Astrocyte (in vitro differentiated cells and primary cell): ENCODE measurements around the gene RFTN1. TPM values are rescaled to one million over a fixed set of nuclear protein-coding genes. Genes with fewer than 3 reads are reported as not detected.

ENCODE experiments used
- DNase-seq: peaks from one replicate; pipeline ENCODE4 v3.0.0-alpha.2; 2010; ENCODE audit warnings: low read depth
- FAIRE-seq: peaks from 2 replicates; lab custom pipeline; 2011; peaks lifted over from hg19 to GRCh38; lab: Jason Lieb, UNC
- H2AFZ ChIP-seq: 2 replicates; pipeline ENCODE4 v1.6.0; 2012; ENCODE audit warnings: low read depth, low read length, inconsistent platforms
- H3K27ac ChIP-seq: 2 replicates; pipeline ENCODE4 v1.5.1; 2011; ENCODE audit warnings: low read depth, low read length, inconsistent platforms
- H3K27me3 ChIP-seq: 2 replicates; pipeline ENCODE4 v1.6.0; 2011; ENCODE audit warnings: low read length, inconsistent platforms; ENCODE audit not compliant: insufficient read depth
- H3K36me3 ChIP-seq: 2 replicates; pipeline ENCODE4 v1.5.1; 2011; ENCODE audit warnings: low read length, inconsistent platforms; ENCODE audit not compliant: insufficient read depth
- H3K4me1 ChIP-seq: 2 replicates; pipeline ENCODE4 v1.5.1; 2011; ENCODE audit warnings: low read length, inconsistent platforms; ENCODE audit not compliant: insufficient read depth
- H3K4me2 ChIP-seq: 2 replicates; pipeline ENCODE4 v1.6.0; 2012; ENCODE audit warnings: low read length, inconsistent platforms
- H3K4me3 ChIP-seq: 2 replicates; pipeline ENCODE4 v1.5.1; 2011; ENCODE audit warnings: low read depth, mild to moderate bottlenecking, low read length, inconsistent platforms; ENCODE audit not compliant: insufficient read depth
- H3K79me2 ChIP-seq: 2 replicates; pipeline ENCODE4 v1.6.0; 2012; ENCODE audit warnings: mild to moderate bottlenecking, low read length, inconsistent platforms; ENCODE audit not compliant: insufficient read depth
- H3K9ac ChIP-seq: 2 replicates; pipeline ENCODE4 v1.6.0; 2012; ENCODE audit warnings: mild to moderate bottlenecking, low read length, inconsistent platforms
- H3K9me3 ChIP-seq: 2 replicates; pipeline ENCODE4 v1.5.1; 2012; ENCODE audit warnings: low read depth, mild to moderate bottlenecking, low read length, inconsistent platforms; ENCODE audit not compliant: insufficient read depth
- H4K20me1 ChIP-seq: 2 replicates; pipeline ENCODE4 v1.6.0; 2012; ENCODE audit warnings: low read length, inconsistent platforms; ENCODE audit not compliant: insufficient read depth
- H3K27ac Mint-ChIP-seq: one replicate; pipeline ENCODE4 v1.8.0; 2021; ENCODE audit warnings: mild to moderate bottlenecking, mixed read lengths; ENCODE audit not compliant: unreplicated experiment
- H3K27me3 Mint-ChIP-seq: one replicate; pipeline ENCODE4 v1.8.0; 2021; ENCODE audit warnings: low read depth, mixed read lengths; ENCODE audit not compliant: unreplicated experiment
- H3K36me3 Mint-ChIP-seq: one replicate; pipeline ENCODE4 v1.8.0; 2021; ENCODE audit warnings: low read depth, mixed read lengths; ENCODE audit not compliant: unreplicated experiment
- H3K4me1 Mint-ChIP-seq: one replicate; pipeline ENCODE4 v1.8.0; 2021; ENCODE audit warnings: low read depth, mixed read lengths; ENCODE audit not compliant: unreplicated experiment
- H3K4me3 Mint-ChIP-seq: one replicate; pipeline ENCODE4 v1.8.0; 2021; ENCODE audit warnings: mild to moderate bottlenecking, moderate library complexity, mixed read lengths; ENCODE audit not compliant: unreplicated experiment
- H3K9me3 Mint-ChIP-seq: one replicate; pipeline ENCODE4 v1.8.0; 2021; ENCODE audit warnings: mild to moderate bottlenecking, mixed read lengths; ENCODE audit not compliant: unreplicated experiment
- CTCF ChIP-seq: IDR thresholded peaks from 2 replicates; pipeline ENCODE4 v1.5.1; 2011; ENCODE audit warnings: low read depth, mild to moderate bottlenecking, inconsistent platforms, low read length, moderate library complexity; ENCODE audit not compliant: insufficient read depth
- EZH2 ChIP-seq: IDR thresholded peaks from 2 replicates; pipeline ENCODE4 v1.6.1; 2012; ENCODE audit warnings: mild to moderate bottlenecking, low read length, inconsistent platforms; ENCODE audit not compliant: insufficient read depth
- total RNA-seq: library from RNA; stranded (reverse); gene quantifications from 2 replicates; pipeline ENCODE4 v1.2.1, GENCODE V29; 2021

RFTN1 gene
- total RNA-seq, 1 donor from 2014 or later, result 49.5 TPM

GRCh38 chr3:16308727-16309126, 204.8 kb downstream of the RFTN1 start:
- H3K27ac Mint-ChIP-seq, result no peak overlapping the region
- no peak overlapping the region for H3K27ac ChIP-seq
- FAIRE-seq, result no peak
- peaks cover 5% of the 10 kb centered on the region for H4K20me1 ChIP-seq
- H2AFZ ChIP-seq, result no peak overlapping the region
- H3K9ac ChIP-seq, result no peak overlapping the region
- TF ChIP-seq EZH2, result no peak
- no peak for TF ChIP-seq CTCF
- H3K79me2 ChIP-seq, result no peaks in the 10 kb centered on the region
- no peaks in the 10 kb centered on the region for H3K27me3 Mint-ChIP-seq
- H3K36me3 Mint-ChIP-seq, result peaks cover 21% of the 10 kb centered on the region
- H3K4me2 ChIP-seq, result no peak overlapping the region
- H3K4me3 ChIP-seq, result no peak overlapping the region
- no peaks in the 10 kb centered on the region for H3K9me3 Mint-ChIP-seq
- peaks cover 3% of the 10 kb centered on the region for H3K36me3 ChIP-seq
- peaks cover 4% of the 10 kb centered on the region for H3K4me1 ChIP-seq
- H3K9me3 ChIP-seq, result no peaks in the 10 kb centered on the region
- peaks cover 31% of the 10 kb centered on the region for H3K4me1 Mint-ChIP-seq
- DNase-seq, result no peak
- H3K4me3 Mint-ChIP-seq, result no peak overlapping the region
- H3K27me3 ChIP-seq, result no peaks in the 10 kb centered on the region

GRCh38 chr3:16307832-16308531, 205.5 kb downstream of the RFTN1 start:
- no peaks in the 10 kb centered on the region for H3K9me3 ChIP-seq
- Mint-ChIP-seq H3K9me3 (no peaks in the 10 kb centered on the region), H3K36me3 (peaks cover 21% of the 10 kb centered on the region), H3K27me3 (no peaks in the 10 kb centered on the region), H3K4me3 (no peak overlapping the region), H3K4me1 (peaks cover 31% of the 10 kb centered on the region), H3K27ac (peak overlapping the region; percentile 30)
- H3K27ac ChIP-seq, result no peak overlapping the region
- no peak for TF ChIP-seq CTCF
- no peak for TF ChIP-seq EZH2
- no peak for DNase-seq
- H4K20me1 ChIP-seq, result peaks cover 5% of the 10 kb centered on the region
- no peak overlapping the region for H3K4me2 ChIP-seq
- no peak overlapping the region for H3K9ac ChIP-seq
- no peak overlapping the region for H2AFZ ChIP-seq
- no peaks in the 10 kb centered on the region for H3K79me2 ChIP-seq
- H3K36me3 ChIP-seq, result no peaks in the 10 kb centered on the region
- no peaks in the 10 kb centered on the region for H3K27me3 ChIP-seq
- no peak overlapping the region for H3K4me3 ChIP-seq
- no peak for FAIRE-seq
- peaks cover 4% of the 10 kb centered on the region for H3K4me1 ChIP-seq

GRCh38 chr3:16305111-16305541, 208.4 kb downstream of the RFTN1 start:
- no peaks in the 10 kb centered on the region for H3K9me3 Mint-ChIP-seq
- Histone ChIP-seq H3K4me1 (peaks cover 4% of the 10 kb centered on the region), H3K27ac (no peak overlapping the region), H3K27me3 (no peaks in the 10 kb centered on the region), H3K9me3 (no peaks in the 10 kb centered on the region), H3K79me2 (no peaks in the 10 kb centered on the region), H3K4me3 (no peak overlapping the region), H3K9ac (no peak overlapping the region), H3K36me3 (no peaks in the 10 kb centered on the region), H2AFZ (no peak overlapping the region), H3K4me2 (no peak overlapping the region), H4K20me1 (no peaks in the 10 kb centered on the region)
- peaks cover 19% of the 10 kb centered on the region for H3K36me3 Mint-ChIP-seq
- H3K4me1 Mint-ChIP-seq, result peaks cover 46% of the 10 kb centered on the region
- no peaks in the 10 kb centered on the region for H3K27me3 Mint-ChIP-seq
- DNase-seq (no peak), FAIRE-seq (no peak)
- no peak overlapping the region for H3K27ac Mint-ChIP-seq
- no peak overlapping the region for H3K4me3 Mint-ChIP-seq
- TF ChIP-seq EZH2, result no peak
- no peak for TF ChIP-seq CTCF
